ENCODE results near the gene SKP2. TPM values are rescaled to one million over a fixed set of nuclear protein-coding genes. Genes with fewer than 3 reads are reported as not detected.

Gene SKP2
- total RNA-seq, 2 experiments from 2014 or later = 6.3 to 7.2 TPM

GRCh38 chr5:36205329-36205728, 53.4 kb downstream of the SKP2 start:
- Histone ChIP-seq H3K27ac (ENCODE audit: low read depth in 1 of 2, low read length in 2 of 2) (no peak overlapping the region), H3K27me3 (ENCODE audit: control insufficient read depth in 1 of 2, insufficient read depth in 2 of 2, low read length in 2 of 2) (no peaks in the 10 kb centered on the region), H3K4me1 (ENCODE audit: insufficient read depth, low read length) (no peaks in the 10 kb centered on the region), H3K9me3 (ENCODE audit: control insufficient read depth in 1 of 2, insufficient read depth in 1 of 2, low read length in 2 of 2) (no peaks in the 10 kb centered on the region), H3K4me3 (ENCODE audit: low read length) (no peak overlapping the region), H3K36me3 (ENCODE audit: insufficient read depth, low read length) (peaks cover 27% of the 10 kb centered on the region)
- no peak for ATAC-seq (ENCODE audit: poor library complexity)
- no peak overlapping the region for H3K27ac Mint-ChIP-seq
- H3K4me3 Mint-ChIP-seq = no peak overlapping the region
- H3K9me3 Mint-ChIP-seq = no peaks in the 10 kb centered on the region
- H3K4me1 Mint-ChIP-seq (ENCODE audit: low read depth) = no peaks in the 10 kb centered on the region
- POLR2A ChIA-PET = interaction anchor here (0.5 kb wide), 1 partner anchor 23 kb away, joined by 4 read pairs; no protein-coding TSS in a partner anchor
- H3K36me3 Mint-ChIP-seq (ENCODE audit: low read depth) = peaks cover 69% of the 10 kb centered on the region
- TF ChIP-seq CTCF (IDR thresholded peaks at IDR 0.05) = no peak
- intact Hi-C loops (cut with DNase I, micrococcal nuclease) = no loop called here
- no peaks in the 10 kb centered on the region for H3K27me3 Mint-ChIP-seq
- CTCF ChIA-PET = interaction anchor here (0.5 kb wide), 1 partner anchor 85 kb away, joined by 4 read pairs; no protein-coding TSS in a partner anchor
- no peak for DNase-seq

GRCh38 chr5:36206913-36207312, 55.0 kb downstream of the SKP2 start:
- ChIA-PET CTCF (interaction anchor here (1.1 kb wide), 1 partner anchor 35 kb away, joined by 3 read pairs; the partner anchor contains the start of gene NADK2), POLR2A (no interaction called here)
- Mint-ChIP-seq H3K4me1 (ENCODE audit: low read depth) (no peaks in the 10 kb centered on the region), H3K36me3 (ENCODE audit: low read depth) (peaks cover 69% of the 10 kb centered on the region), H3K27me3 (no peaks in the 10 kb centered on the region), H3K27ac (no peak overlapping the region), H3K4me3 (no peak overlapping the region), H3K9me3 (no peaks in the 10 kb centered on the region)
- H3K36me3 ChIP-seq (ENCODE audit: insufficient read depth, low read length) = peaks cover 24% of the 10 kb centered on the region
- no peak overlapping the region for H3K27ac ChIP-seq (ENCODE audit: low read depth in 1 of 2, low read length in 2 of 2)
- H3K9me3 ChIP-seq (ENCODE audit: control insufficient read depth in 1 of 2, insufficient read depth in 1 of 2, low read length in 2 of 2) = no peaks in the 10 kb centered on the region
- DNase-seq = no peak
- ATAC-seq (ENCODE audit: poor library complexity) = no peak
- no peaks in the 10 kb centered on the region for H3K27me3 ChIP-seq (ENCODE audit: control insufficient read depth in 1 of 2, insufficient read depth in 2 of 2, low read length in 2 of 2)
- H3K4me1 ChIP-seq (ENCODE audit: insufficient read depth, low read length) = no peaks in the 10 kb centered on the region
- no peak overlapping the region for H3K4me3 ChIP-seq (ENCODE audit: low read length)
- no peak for TF ChIP-seq CTCF (IDR thresholded peaks at IDR 0.05)
- intact Hi-C loops (cut with DNase I, micrococcal nuclease) = no loop called here

- no peaks in the 10 kb centered on the region for H3K4me1 Mint-ChIP-seq (ENCODE audit: low read depth)
- POLR2A ChIA-PET = no interaction called here
These were observed 56.9 kb downstream of the SKP2 start for GRCh38 chr5:36208786-36209185.

More at GRCh38 chr5:36208786-36209185, 56.9 kb downstream of the SKP2 start:
- CTCF ChIA-PET = no interaction called here
- Mint-ChIP-seq H3K27me3 (no peaks in the 10 kb centered on the region), H3K27ac (no peak overlapping the region), H3K4me3 (no peak overlapping the region), H3K9me3 (no peaks in the 10 kb centered on the region), H3K36me3 (ENCODE audit: low read depth) (peaks cover 72% of the 10 kb centered on the region)
- DNase-seq = no peak
- intact Hi-C loops (cut with DNase I, micrococcal nuclease) = no loop called here
- H3K36me3 ChIP-seq (ENCODE audit: insufficient read depth, low read length) = peaks cover 26% of the 10 kb centered on the region
- no peak overlapping the region for H3K27ac ChIP-seq (ENCODE audit: low read depth in 1 of 2, low read length in 2 of 2)
- H3K9me3 ChIP-seq (ENCODE audit: control insufficient read depth in 1 of 2, insufficient read depth in 1 of 2, low read length in 2 of 2) = no peaks in the 10 kb centered on the region
- H3K4me3 ChIP-seq (ENCODE audit: low read length) = no peak overlapping the region
- no peaks in the 10 kb centered on the region for H3K4me1 ChIP-seq (ENCODE audit: insufficient read depth, low read length)
- no peak for TF ChIP-seq CTCF (IDR thresholded peaks at IDR 0.05)
- ATAC-seq (ENCODE audit: poor library complexity) = no peak
- H3K27me3 ChIP-seq (ENCODE audit: control insufficient read depth in 1 of 2, insufficient read depth in 2 of 2, low read length in 2 of 2) = no peaks in the 10 kb centered on the region
